Measurements from ENCODE around the gene ENOPH1. TPM values are rescaled to one million over a fixed set of nuclear protein-coding genes. Genes with fewer than 3 reads are reported as not detected.

ENOPH1 gene
- total RNA-seq, 1 experiment from 2014 or later, result 78.3 TPM

DNA sequence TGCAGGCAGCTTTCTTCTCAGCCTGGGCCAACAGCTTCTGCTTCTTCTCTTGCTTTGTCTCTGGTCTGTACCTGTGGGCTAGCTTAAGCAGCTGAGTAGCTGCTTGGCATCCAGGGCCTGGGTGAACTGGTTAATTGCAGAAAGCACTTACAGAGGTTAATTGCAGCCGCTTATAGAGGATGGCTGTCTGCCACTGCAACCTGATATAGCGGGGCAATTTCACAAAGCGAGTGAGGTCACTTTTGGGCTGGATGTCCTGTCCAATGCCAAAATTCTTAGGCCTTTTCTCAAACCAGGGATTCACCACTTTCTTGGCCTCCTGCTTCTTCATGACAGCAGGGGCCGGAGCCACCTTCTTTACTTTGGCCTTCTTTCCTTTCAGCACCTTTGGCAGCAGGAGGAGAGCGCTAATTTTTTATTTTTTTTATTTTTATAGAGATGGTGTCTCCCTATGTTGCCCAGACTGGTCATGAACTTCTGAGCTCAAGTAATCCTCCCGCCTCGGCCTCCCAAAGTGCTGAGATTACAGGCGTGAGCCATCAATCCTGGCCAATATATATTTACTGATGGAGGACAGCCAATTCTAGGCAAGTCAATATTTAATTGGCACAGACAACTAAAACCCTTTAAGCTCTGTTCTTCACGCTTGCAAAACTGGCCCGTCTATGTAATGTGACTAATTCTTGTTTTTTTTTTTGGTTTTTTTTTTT, 61.0 kb downstream of the ENOPH1 start (continued):
- TF ChIP-seq, protein P1, sequence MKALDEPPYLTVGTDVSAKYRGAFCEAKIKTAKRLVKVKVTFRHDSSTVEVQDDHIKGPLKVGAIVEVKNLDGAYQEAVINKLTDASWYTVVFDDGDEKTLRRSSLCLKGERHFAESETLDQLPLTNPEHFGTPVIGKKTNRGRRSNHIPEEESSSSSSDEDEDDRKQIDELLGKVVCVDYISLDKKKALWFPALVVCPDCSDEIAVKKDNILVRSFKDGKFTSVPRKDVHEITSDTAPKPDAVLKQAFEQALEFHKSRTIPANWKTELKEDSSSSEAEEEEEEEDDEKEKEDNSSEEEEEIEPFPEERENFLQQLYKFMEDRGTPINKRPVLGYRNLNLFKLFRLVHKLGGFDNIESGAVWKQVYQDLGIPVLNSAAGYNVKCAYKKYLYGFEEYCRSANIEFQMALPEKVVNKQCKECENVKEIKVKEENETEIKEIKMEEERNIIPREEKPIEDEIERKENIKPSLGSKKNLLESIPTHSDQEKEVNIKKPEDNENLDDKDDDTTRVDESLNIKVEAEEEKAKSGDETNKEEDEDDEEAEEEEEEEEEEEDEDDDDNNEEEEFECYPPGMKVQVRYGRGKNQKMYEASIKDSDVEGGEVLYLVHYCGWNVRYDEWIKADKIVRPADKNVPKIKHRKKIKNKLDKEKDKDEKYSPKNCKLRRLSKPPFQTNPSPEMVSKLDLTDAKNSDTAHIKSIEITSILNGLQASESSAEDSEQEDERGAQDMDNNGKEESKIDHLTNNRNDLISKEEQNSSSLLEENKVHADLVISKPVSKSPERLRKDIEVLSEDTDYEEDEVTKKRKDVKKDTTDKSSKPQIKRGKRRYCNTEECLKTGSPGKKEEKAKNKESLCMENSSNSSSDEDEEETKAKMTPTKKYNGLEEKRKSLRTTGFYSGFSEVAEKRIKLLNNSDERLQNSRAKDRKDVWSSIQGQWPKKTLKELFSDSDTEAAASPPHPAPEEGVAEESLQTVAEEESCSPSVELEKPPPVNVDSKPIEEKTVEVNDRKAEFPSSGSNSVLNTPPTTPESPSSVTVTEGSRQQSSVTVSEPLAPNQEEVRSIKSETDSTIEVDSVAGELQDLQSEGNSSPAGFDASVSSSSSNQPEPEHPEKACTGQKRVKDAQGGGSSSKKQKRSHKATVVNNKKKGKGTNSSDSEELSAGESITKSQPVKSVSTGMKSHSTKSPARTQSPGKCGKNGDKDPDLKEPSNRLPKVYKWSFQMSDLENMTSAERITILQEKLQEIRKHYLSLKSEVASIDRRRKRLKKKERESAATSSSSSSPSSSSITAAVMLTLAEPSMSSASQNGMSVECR (CRISPR knock-in tag; IDR thresholded peaks at IDR 0.05; ENCODE audit: borderline replicate concordance), result no peak
- TF ChIP-seq, protein P2, sequence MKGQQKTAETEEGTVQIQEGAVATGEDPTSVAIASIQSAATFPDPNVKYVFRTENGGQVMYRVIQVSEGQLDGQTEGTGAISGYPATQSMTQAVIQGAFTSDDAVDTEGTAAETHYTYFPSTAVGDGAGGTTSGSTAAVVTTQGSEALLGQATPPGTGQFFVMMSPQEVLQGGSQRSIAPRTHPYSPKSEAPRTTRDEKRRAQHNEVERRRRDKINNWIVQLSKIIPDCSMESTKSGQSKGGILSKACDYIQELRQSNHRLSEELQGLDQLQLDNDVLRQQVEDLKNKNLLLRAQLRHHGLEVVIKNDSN (CRISPR knock-in tag; IDR thresholded peaks at IDR 0.05), result no peak
- no peak for TF ChIP-seq ELF4 (CRISPR knock-in tag; IDR thresholded peaks at IDR 0.05; ENCODE audit: low read depth)
- TF ChIP-seq, protein P3, sequence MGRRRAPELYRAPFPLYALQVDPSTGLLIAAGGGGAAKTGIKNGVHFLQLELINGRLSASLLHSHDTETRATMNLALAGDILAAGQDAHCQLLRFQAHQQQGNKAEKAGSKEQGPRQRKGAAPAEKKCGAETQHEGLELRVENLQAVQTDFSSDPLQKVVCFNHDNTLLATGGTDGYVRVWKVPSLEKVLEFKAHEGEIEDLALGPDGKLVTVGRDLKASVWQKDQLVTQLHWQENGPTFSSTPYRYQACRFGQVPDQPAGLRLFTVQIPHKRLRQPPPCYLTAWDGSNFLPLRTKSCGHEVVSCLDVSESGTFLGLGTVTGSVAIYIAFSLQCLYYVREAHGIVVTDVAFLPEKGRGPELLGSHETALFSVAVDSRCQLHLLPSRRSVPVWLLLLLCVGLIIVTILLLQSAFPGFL (CRISPR knock-in tag; IDR thresholded peaks at IDR 0.05; ENCODE audit: borderline replicate concordance), result no peak
- TF ChIP-seq ZNF423 (CRISPR knock-in tag; IDR thresholded peaks at IDR 0.05), result no peak
- TF ChIP-seq, protein P4, sequence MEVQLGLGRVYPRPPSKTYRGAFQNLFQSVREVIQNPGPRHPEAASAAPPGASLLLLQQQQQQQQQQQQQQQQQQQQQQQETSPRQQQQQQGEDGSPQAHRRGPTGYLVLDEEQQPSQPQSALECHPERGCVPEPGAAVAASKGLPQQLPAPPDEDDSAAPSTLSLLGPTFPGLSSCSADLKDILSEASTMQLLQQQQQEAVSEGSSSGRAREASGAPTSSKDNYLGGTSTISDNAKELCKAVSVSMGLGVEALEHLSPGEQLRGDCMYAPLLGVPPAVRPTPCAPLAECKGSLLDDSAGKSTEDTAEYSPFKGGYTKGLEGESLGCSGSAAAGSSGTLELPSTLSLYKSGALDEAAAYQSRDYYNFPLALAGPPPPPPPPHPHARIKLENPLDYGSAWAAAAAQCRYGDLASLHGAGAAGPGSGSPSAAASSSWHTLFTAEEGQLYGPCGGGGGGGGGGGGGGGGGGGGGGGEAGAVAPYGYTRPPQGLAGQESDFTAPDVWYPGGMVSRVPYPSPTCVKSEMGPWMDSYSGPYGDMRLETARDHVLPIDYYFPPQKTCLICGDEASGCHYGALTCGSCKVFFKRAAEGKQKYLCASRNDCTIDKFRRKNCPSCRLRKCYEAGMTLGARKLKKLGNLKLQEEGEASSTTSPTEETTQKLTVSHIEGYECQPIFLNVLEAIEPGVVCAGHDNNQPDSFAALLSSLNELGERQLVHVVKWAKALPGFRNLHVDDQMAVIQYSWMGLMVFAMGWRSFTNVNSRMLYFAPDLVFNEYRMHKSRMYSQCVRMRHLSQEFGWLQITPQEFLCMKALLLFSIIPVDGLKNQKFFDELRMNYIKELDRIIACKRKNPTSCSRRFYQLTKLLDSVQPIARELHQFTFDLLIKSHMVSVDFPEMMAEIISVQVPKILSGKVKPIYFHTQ (CRISPR knock-in tag; IDR thresholded peaks at IDR 0.05), result no peak
- no peak for TF ChIP-seq EMX1 (CRISPR knock-in tag; IDR thresholded peaks at IDR 0.05)
- TF ChIP-seq, protein P5, sequence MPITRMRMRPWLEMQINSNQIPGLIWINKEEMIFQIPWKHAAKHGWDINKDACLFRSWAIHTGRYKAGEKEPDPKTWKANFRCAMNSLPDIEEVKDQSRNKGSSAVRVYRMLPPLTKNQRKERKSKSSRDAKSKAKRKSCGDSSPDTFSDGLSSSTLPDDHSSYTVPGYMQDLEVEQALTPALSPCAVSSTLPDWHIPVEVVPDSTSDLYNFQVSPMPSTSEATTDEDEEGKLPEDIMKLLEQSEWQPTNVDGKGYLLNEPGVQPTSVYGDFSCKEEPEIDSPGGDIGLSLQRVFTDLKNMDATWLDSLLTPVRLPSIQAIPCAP (CRISPR knock-in tag; IDR thresholded peaks at IDR 0.05), result no peak

DNA sequence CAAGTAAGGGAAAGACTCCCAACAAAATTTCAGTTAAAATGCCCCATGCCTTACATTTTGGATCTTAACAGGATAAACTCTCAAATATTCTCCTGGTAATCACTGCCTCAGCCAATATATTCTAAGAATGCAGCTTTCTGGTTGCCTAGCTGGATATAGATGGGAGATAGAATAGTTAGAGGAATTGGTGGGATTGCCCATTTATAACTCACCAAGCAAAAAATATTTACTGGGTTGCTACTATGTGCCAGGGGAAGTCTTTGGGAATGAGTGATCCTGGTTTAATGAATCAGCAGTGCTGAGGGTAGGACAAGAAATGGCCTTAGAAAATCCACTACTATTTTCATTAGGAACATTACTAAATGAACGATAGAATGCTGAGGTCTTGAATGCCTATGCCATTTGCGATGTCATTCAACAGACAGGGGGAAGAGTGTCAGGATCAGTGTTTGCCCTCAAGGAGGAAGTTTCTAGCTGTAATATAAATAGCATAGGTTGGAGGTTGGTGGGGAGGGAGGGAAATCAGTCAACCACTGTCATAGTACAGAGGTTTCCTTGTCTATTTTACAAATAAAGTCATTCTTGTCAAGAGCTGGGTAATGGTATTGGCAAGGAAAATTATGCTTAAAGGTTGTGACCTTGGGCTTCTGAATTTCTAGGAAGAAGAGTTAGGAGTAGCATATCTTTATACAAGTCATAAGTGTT, 63.5 kb downstream of the ENOPH1 start:
- TF ChIP-seq OVOL2 (CRISPR knock-in tag; IDR thresholded peaks at IDR 0.05; ENCODE audit: borderline replicate concordance) (no peak), SMAD3 (CRISPR knock-in tag; IDR thresholded peaks at IDR 0.05; ENCODE audit: borderline replicate concordance) (no peak), TEAD1 (CRISPR knock-in tag; IDR thresholded peaks at IDR 0.05) (no peak), GRHL2 (CRISPR knock-in tag; IDR thresholded peaks at IDR 0.05; ENCODE audit: insufficient replicate concordance, severe bottlenecking) (no peak), ZNF232 (CRISPR knock-in tag; IDR thresholded peaks at IDR 0.05) (no peak), GABPB1 (CRISPR knock-in tag; IDR thresholded peaks at IDR 0.05) (no peak), NR3C1 (CRISPR knock-in tag; conservative IDR thresholded peaks at IDR 0.05; ENCODE audit: low read depth) (no peak), NFATC4 (CRISPR knock-in tag; IDR thresholded peaks at IDR 0.05) (no peak)
- TF ChIP-seq, protein P6, sequence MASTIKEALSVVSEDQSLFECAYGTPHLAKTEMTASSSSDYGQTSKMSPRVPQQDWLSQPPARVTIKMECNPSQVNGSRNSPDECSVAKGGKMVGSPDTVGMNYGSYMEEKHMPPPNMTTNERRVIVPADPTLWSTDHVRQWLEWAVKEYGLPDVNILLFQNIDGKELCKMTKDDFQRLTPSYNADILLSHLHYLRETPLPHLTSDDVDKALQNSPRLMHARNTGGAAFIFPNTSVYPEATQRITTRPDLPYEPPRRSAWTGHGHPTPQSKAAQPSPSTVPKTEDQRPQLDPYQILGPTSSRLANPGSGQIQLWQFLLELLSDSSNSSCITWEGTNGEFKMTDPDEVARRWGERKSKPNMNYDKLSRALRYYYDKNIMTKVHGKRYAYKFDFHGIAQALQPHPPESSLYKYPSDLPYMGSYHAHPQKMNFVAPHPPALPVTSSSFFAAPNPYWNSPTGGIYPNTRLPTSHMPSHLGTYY (CRISPR knock-in tag; IDR thresholded peaks at IDR 0.05), result no peak
- TF ChIP-seq, protein P7, sequence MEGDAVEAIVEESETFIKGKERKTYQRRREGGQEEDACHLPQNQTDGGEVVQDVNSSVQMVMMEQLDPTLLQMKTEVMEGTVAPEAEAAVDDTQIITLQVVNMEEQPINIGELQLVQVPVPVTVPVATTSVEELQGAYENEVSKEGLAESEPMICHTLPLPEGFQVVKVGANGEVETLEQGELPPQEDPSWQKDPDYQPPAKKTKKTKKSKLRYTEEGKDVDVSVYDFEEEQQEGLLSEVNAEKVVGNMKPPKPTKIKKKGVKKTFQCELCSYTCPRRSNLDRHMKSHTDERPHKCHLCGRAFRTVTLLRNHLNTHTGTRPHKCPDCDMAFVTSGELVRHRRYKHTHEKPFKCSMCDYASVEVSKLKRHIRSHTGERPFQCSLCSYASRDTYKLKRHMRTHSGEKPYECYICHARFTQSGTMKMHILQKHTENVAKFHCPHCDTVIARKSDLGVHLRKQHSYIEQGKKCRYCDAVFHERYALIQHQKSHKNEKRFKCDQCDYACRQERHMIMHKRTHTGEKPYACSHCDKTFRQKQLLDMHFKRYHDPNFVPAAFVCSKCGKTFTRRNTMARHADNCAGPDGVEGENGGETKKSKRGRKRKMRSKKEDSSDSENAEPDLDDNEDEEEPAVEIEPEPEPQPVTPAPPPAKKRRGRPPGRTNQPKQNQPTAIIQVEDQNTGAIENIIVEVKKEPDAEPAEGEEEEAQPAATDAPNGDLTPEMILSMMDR (IDR thresholded peaks at IDR 0.05), result no peak
- TF ChIP-seq, protein P8, sequence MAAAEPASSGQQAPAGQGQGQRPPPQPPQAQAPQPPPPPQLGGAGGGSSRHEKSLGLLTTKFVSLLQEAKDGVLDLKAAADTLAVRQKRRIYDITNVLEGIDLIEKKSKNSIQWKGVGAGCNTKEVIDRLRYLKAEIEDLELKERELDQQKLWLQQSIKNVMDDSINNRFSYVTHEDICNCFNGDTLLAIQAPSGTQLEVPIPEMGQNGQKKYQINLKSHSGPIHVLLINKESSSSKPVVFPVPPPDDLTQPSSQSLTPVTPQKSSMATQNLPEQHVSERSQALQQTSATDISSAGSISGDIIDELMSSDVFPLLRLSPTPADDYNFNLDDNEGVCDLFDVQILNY (CRISPR knock-in tag; IDR thresholded peaks at IDR 0.05), result no peak
- TF ChIP-seq, protein P9, sequence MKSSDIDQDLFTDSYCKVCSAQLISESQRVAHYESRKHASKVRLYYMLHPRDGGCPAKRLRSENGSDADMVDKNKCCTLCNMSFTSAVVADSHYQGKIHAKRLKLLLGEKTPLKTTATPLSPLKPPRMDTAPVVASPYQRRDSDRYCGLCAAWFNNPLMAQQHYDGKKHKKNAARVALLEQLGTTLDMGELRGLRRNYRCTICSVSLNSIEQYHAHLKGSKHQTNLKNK (CRISPR knock-in tag; IDR thresholded peaks at IDR 0.05), result no peak
- Mint-ChIP-seq H3K27me3 (ENCODE audit: low read depth) (no peaks in the 10 kb centered on the region), H3K36me3 (no peaks in the 10 kb centered on the region), H3K27ac (no peak overlapping the region), H3K9me3 (no peaks in the 10 kb centered on the region), H3K4me1 (no peaks in the 10 kb centered on the region), H3K4me3 (no peak overlapping the region)
- no peak for DNase-seq (ENCODE audit: low spot score)
- CTCF ChIA-PET, result no interaction called here
- POLR2A ChIA-PET, result no interaction called here
- no peak for ATAC-seq

Measured in WTC11 (cell line).